Skin of body (tissue), 2 donors: ENCODE measurements around the gene CDK18. TPM values are rescaled to one million over a fixed set of nuclear protein-coding genes. Genes with fewer than 3 reads are reported as not detected.

ENCODE experiments used
- DNase-seq: peaks from one replicate; lab custom pipeline; 2025; lab: John Stamatoyannopoulos, UW
- total RNA-seq: library from RNA; depleted of rRNA; stranded (reverse); fragments of >200 nt; gene quantifications from one replicate; pipeline ENCODE4 v1.2.3, GENCODE V29; 2014

CDK18 gene
- total RNA-seq, 1 donor from 2014 or later, result 4.2 TPM

DNA sequence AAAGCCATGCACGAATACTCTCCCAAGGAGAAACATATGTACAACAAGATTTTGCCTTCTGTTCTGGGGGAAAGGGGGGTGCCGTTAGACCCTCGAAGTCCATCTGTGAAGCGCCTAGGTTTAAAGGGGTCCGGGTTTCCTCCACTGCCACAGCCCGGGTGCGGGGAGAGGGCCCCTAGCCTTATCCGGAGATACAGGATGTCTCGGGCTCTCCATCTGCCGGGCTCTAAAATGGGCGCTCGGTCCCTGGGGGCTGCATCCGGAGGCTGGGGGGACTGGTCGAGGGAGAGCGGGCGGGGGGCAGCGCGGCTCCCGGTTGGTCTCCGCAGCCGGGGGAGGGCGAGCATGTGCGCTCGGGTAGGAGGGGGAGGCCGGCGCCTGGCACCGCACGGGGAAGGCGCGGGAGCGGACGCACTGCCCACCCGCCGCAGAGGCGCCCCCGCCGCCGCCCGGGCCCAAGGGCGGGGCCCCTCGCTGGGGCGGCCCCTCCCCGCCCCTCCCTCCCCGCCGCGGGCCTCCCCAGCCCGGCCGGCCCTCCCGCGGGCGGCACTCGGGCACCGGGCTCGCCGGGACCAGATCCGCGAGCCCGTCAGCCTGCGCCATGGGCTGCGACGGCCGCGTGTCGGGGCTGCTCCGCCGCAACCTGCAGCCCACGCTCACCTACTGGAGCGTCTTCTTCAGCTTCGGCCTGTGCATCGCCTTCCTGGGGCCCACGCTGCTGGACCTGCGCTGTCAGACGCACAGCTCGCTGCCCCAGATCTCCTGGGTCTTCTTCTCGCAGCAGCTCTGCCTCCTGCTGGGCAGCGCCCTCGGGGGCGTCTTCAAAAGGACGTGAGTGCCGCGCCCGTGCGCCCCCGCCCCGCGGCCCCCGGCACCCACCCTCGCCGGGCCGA is 64.2 kb downstream of the CDK18 start:
- no peak for DNase-seq

DNA sequence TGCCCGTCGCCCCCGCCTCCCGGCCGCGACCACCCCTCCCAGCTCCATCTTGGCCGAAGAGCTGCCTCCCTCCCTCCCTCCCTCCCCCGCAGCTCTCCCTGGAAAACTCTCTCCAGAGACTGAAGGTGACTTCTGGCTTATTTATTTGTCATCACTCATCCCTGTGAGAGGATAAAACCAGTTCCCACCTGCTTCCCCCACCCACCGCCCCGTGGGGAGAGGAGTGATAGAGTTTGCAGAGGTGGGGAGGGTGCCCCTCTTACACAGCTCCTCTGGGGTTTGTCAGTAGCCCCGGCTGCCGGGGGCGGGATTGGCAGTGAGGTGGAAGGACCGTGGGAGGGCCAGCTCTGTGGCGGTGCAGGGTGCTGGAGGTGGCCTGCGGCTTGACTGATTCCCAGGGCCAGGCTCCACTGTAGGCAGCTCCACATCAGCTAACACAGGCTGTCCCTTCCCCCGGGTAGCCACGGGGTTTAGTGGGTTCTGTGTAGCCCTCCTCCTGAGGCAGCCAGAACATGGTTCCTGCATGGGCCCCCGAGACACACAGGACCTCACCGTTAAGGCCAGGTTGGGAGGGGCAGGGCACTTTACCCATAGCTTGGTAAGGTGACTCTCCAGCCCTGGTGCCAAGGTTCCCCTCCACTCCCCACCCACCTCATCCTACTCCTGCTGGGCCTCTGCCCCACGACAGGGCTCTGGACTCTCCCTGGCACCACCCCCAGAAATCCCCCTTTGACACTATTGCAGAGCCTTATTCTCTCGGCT is 65.1 kb downstream of the CDK18 start:
- DNase-seq, result no peak

DNA sequence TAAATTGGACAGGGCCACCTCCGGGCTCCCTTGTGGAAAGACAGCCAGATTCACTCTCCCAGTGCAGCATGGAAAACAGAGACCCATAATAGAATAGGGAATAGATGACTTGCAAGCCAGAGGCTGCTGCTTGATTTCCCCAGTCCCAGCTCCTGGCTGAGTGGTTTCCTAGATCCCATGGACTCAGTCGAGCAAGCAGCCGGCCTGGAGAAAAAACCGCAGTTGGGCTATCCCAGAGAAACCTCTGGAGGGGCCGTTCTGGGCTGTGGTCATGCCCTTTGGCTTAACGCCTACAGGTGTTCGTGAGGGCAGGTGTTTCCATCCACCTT is 65.7 kb downstream of the CDK18 start:
- no peak for DNase-seq

DNA sequence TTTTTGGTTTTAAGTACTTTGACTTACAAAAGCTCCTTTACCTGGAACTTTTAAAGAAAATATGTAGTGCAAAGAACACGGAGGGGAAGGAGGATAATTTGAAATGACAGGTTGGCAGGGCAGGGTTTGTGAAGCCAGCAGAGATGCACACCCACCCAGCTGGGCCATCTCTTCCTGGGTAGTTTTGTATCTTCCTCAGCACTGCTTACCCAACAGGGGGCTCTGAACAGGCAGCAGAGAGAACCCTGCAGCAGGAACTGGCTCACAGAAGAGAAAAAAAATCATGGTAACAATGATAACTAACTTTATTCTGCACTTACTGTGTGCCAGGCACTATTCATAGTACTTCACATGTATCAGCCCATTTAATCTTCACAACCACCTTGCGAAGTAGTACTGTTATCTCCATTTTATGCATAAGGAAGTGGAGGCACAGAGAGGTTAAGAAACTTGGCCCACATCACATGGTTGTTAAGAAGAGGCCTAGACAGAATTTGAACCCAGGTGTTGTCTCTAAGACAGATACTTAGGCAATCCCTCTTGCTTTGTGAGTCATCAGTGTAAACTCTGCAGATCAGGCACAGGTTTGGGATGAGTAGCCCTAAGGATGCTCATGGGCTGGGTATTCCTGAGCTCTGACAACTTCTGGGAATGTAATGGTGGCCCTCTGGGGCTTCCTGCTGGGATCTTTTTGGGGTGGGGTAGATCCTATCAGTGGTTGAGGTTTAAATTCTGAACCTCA is 66.5 kb downstream of the CDK18 start:
- DNase-seq, result no peak

DNA sequence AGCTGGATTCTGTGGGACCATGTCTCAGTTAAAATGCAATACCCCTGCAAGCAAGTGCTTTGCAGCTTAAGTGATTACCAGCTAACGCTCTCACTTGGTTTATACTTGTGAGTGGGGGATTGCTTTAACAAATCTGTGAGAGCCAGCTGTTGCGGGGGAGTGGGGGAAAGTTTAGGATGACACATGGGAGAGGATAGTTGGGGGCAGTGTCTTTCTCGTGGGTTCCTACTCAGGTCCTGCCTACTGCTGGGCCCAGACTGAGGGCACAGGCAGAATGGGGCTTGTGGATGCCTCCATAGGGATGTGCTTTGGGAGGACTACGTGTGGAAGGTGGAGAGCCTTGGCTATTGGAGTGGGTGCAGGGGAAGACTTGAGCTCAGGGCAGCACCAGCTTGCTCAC is 67.3 kb downstream of the CDK18 start:
- no peak for DNase-seq

DNA sequence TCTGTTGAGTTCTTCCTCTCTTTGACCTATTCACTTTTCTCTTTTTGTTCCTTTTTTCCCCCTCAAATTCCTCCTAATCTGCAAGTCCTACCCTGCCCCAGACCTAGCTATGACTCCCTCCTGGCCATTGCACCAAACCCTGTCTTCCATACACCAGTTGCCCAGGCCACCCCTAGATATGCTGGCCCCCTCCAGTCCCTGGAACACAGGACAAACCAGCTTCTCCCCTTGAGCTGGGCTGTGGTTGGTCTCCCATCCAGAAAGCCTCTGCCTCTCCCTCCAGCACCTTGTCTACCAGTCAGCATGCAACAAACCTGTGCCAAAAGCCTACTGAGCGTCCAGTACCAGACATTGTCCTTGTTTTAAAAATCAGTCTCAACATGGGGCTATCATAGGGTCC is 68.0 kb downstream of the CDK18 start:
- DNase-seq, result no peak

DNA sequence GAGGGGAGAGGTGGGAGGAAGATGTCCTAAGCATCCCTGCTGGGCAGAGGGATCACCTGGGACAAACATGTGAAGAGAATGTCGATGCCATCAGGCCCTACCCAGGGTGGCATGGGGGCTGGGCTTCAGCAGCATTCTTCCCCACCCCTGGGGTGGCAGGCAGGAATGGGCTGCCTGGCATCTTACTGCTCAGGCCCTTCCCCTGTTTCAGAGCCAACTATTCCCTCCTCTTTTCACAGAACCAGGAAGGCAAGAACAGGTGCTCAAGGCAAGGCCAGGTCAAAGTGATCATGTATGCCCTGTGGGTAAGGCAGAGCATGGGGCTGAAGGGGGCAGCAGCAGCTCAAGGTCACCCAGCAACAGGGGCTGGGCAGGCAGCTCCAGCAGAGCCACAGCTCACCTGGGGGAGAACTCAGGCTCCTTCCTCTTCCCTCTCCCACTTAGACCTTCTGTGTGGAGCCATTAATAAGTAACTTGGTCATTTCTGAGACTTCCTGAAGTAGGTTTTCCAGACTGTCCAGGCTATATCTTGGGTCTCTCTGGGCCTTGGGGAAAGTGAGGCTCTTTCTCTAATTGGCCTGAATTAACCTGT is 70.9 kb downstream of the CDK18 start:
- DNase-seq, result no peak

DNA sequence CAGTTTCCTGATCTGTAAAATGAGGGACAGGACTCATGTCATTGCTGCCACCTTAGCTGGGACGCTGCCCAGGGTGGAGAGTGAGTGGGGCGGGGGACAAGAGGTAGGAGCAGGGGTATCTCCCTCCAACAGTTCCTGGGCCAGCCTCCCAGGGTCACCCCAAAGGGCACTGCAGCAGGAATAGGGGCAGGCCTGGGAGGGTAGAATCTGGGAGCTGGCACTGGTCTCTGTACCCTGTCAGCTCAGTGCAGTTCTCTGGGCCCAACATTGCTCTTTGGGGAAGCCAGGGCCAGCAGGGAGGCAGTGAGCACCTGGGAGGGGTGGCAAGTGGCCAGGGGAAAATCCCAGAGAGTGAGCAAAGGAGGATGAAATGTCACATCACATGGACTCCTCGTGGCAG is 71.5 kb downstream of the CDK18 start:
- DNase-seq, result no peak

DNA sequence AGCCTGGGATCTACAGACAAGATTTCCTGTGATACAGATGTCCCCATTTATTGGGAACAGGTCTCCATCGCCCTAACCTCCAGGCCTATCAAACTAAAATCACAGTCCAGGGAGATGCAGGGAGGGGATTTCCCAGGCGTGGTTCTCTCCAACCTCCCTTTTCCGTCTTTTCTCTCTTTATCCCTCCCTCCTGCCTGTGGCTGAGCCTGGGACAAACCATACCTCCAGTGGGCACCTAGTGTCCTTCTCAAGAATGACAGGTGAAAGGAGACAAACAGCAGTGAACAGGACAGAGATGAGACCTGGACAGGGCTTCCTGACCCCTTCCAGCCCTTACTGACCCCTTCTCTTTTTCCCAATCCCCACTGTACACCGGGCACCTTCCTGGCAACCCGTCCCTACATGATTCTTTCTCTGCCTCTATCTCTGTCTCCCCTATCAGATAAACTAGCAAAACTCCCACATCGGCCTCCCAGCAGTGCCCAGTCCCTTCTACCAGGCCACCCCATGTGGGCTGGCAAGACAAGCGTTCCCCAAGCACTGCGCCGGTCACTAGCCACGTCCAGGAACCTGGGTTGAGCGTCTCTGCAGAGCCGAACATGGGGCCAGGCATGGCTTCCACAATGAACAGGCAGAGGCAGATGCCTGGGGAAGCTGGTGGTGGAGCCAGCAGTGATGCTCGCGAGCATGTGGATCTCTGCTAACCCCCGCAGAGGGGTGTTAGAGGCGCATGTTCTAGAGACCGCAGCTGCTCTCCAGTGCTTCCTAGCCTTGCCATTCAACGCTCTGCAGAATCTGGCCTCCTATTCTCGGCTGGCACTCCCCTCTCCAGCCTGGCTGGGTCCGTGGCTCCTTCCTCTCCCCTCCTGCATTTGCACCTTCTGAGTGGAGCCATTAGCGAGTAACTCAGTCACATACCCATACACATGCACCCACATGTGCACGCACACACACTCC is 72.6 kb downstream of the CDK18 start:
- no peak for DNase-seq

DNA sequence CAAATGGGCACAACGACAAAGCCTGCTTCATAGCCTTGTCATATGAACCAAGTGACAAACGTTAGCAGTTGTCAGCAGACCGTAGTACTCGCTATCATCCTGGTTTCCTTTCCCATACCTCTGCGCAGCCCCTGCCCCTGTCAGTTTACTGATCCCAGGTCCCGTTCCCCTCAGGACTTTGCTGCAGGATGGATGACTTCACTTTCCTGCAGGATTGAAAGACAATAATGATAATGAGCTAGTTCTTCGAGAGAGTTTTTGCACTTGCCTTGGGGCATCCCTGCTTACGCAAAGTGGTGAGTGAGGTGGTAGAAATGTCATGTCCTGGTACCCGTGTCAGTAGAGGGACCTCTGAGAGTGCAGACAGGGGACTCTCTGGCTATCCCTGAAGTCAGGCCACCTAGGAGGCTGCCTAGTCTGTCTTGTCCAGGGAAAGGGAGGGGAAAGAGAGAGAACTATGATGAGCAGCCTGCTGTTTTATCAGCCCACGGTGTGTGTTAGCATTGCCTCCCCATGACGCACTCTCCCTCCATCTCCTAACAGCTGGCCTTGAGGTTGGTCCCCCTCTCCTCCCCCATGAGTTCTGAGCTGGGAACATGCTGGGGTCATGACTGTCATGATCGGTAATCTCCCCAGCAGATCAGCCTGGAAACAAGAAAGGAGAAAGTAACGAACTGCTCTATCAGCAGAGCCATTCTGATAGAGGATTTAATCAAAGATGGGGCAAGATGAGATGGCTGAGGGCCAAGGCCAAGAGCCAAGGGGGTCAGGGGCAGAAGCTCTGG is 73.6 kb downstream of the CDK18 start:
- no peak for DNase-seq

DNA sequence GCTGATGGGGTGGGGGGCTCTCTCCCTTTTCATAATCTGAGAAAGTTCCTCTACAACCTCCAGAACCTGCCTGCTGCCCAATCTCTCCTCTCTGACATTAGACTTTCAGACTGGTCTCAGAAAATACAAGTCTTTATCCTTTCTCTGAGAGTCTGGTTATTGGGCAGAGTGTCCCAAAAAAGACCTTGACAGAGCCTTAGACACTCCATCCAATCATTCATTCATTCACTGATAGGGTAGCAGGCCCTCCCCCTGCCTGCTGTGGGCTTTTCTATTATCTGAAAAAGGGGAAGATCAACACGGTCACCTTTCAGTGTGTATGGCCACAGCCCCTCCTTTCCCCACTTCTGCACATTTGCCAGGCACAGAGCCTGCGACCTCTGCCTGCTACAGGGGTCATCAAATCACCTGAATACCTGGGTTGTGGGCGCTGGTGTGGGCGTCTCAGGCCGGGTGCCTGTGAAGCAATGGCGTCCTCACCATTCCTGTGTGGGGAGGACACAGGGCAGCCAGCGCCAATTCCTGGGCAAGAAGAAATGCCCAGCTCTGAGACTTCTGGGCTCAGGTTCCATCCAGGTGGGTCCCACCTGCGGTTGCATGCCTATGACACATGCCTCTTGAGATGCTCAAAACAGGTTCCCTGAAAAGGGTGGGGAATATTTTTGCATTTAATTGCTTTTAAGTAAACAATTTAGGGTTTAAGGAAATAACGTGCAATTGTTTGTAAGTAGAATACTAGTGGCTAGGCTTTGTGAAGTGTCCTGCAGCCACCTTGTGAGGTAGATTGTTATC is 74.5 kb downstream of the CDK18 start:
- no peak for DNase-seq

DNA sequence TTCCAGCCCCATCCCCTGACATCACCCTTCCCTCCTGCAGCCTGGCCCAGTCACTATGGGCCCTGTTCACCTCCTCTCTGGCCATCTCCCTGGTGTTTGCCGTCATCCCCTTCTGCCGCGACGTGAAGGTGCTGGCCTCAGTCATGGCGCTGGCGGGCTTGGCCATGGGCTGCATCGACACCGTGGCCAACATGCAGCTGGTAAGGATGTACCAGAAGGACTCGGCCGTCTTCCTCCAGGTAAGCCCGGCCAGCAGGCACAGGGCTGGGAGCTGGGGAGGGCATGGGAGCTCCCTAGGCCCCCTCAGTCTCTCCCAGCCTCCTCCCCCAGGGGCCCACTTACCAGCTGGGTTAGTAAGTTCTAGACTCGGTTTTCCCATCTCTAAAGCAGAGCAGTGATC is 75.2 kb downstream of the CDK18 start:
- no peak for DNase-seq

DNA sequence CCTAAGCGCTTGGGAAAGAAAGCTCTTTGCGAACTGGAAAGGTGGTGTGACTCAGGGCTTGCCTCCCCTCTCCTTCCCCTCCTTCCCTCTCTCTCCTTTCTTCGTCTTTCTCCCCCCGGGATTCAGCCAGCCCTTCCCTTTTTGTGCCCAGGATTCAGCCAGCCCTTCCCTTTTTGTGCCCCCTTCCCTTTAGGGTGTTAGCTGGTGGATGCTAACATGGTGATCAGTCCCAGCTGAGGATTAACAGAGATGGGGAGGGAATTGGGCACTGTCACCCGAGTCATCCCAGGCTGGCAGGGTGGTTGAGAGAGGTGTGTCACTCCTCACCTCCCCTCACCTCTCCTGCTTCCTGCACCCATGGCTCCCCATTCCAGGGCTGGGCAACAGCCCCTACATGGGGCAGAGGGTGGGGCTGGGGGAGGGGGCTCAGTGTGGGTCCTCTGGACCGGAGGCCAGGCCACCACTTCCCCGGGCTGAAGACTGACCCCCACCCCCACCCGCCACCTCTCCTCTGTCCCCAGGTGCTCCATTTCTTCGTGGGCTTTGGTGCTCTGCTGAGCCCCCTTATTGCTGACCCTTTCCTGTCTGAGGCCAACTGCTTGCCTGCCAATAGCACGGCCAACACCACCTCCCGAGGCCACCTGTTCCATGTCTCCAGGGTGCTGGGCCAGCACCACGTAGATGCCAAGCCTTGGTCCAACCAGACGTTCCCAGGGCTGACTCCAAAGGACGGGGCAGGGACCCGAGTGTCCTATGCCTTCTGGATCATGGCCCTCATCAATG is 75.9 kb downstream of the CDK18 start:
- DNase-seq, result no peak

DNA sequence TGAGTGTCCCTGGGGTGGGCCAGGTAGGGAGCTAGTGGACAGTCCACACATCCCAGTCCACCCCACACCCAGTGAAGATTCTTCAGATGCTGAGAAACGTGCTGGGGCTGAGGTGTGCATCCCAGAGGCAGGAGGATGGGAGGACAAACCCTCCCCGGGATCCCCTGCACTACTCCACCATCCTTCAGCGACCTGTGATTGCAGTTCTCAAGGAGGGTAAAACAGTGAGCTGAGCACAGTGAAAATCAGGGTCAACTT is 76.4 kb downstream of the CDK18 start:
- no peak for DNase-seq

DNA sequence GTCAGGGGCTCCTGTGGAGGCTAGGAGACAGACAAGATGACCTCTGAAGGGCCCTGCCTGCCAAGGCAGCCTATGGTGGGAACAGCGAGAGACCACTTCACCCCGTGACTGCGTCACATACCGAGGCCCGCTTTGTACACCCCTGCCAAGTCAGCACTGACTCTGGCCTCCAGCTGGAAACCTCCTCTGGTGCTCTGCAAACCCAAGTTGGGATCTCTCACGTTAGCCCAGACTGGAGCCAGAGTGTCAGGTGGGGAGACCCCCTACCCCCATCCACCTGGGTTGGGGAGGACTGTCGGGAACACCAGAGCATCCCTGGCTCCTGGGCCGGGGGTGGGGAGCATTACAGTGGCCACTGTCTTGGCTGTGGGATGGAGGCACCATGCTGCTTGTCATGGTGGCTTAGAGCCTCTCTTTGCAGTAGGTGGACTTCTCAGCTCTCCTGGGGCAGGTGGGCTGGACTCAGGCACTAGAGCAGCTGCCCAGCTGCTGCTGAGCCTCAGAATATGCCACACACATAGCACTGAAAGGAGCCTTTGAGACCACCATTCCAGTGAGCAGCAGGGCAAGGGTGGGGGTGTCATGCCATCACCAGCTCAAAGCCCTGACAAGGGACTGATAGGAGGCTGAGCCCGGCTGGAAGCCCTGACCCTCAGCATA is 77.0 kb downstream of the CDK18 start:
- DNase-seq, result no peak

DNA sequence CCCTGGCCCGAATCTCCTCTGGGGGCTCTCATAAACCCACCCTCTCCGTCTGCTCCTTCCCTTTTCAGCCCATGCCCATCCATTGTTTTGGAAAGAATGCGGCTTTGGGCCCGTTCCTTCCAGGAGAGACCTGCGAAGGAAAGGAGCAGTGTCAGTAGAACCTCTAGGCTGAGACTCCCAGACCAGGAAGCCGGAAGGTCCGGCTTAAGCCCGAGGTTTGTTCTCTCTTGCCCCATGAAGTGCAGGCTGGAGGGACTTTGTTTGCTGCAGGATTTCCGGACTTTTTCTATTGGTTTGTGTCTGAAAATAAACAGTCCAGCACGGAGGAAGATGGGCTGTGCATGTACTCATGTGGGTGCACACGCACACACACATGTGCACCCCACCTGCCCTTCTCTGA is 77.6 kb downstream of the CDK18 start:
- DNase-seq, result no peak
